ENCODE measurements around the gene AK8. TPM values are rescaled to one million over a fixed set of nuclear protein-coding genes. Genes with fewer than 3 reads are reported as not detected.

The AK8 gene
- total RNA-seq, 1 donor = 0.18 TPM

- DNase-seq (ENCODE audit: low read depth) = no peak
- TF ChIP-seq CTCF (IDR thresholded peaks at IDR 0.05; ENCODE audit: insufficient read depth, low read length) = no peak
- no peak overlapping the region for H3K4me3 ChIP-seq (ENCODE audit: low read depth, low read length)
Measured at GRCh38 chr9:132853482-132853881, 24.6 kb downstream of the AK8 start.

- TF ChIP-seq CTCF (IDR thresholded peaks at IDR 0.05; ENCODE audit: insufficient read depth, low read length) = no peak
- H3K4me3 ChIP-seq (ENCODE audit: low read depth, low read length) = no peak overlapping the region
- DNase-seq (ENCODE audit: low read depth) = peak; percentile 12
Measured at GRCh38 chr9:132849185-132849706, 28.8 kb downstream of the AK8 start.

GRCh38 chr9:132846918-132847515, 31.1 kb downstream of the AK8 start:
- TF ChIP-seq CTCF (IDR thresholded peaks at IDR 0.05; ENCODE audit: insufficient read depth, low read length) = no peak
- H3K4me3 ChIP-seq (ENCODE audit: low read depth, low read length) = no peak overlapping the region
- DNase-seq (ENCODE audit: low read depth) = no peak

- DNase-seq (ENCODE audit: low read depth) = no peak
- H3K4me3 ChIP-seq (ENCODE audit: low read depth, low read length) = no peak overlapping the region
- TF ChIP-seq CTCF (IDR thresholded peaks at IDR 0.05; ENCODE audit: insufficient read depth, low read length) = no peak
Measured at GRCh38 chr9:132846109-132846917, 31.8 kb downstream of the AK8 start.

GRCh38 chr9:132842124-132843044, 35.7 kb downstream of the AK8 start:
- no peak for DNase-seq (ENCODE audit: low read depth)
- H3K4me3 ChIP-seq (ENCODE audit: low read depth, low read length) = no peak overlapping the region
- no peak for TF ChIP-seq CTCF (IDR thresholded peaks at IDR 0.05; ENCODE audit: insufficient read depth, low read length)

- DNase-seq (ENCODE audit: low read depth) = no peak
- H3K4me3 ChIP-seq (ENCODE audit: low read depth, low read length) = no peak overlapping the region
- no peak for TF ChIP-seq CTCF (IDR thresholded peaks at IDR 0.05; ENCODE audit: insufficient read depth, low read length)
Measured at GRCh38 chr9:132840980-132841379, 37.1 kb downstream of the AK8 start.
